ENCODE results near the gene TPRG1L.

Gene TPRG1L

DNA sequence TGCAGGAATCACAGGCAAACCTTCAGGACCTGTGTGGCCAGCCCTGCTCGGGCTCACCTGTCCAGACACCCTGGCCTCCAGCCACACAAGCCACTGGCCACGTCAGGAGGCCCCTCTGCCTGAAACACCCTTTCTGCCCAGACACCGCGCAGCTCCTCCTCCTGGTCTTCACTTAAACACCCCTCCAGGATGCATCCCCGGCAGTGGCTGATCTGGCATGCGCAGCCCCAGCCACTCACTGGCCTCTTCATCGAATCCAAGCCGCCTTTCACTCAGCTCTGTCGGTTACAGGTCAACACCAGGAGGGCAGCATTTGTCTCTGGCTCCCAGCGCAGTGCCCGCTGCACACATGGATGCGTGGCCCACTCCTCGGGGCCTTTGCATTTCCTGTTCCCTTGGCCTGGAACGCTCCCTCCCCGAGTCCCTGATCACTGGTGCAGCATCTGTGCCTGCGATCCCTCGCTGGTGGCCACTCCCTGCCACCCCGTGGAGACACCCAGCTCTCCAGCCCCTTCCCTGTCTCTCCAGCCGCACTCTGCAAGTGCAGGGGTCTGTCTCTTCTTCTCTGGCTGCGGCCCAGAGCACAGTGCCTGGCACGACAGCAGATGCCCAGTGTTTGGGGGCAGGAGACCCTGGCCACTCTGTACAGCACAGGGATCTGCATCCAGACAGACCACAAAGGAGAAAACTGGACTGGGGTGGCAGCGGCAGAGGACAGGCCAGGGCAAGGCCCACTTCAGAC, 9.4 kb downstream of the TPRG1L start:
- Histone ChIP-seq H3K27ac (ENCODE audit: low read depth, low read length, poor library complexity, severe bottlenecking) (no peak overlapping the region), H3K4me3 (ENCODE audit: low read depth, low read length, poor library complexity, severe bottlenecking) (no peak overlapping the region), H3F3A (ENCODE audit: insufficient read depth, low read length) (no peaks in the 10 kb centered on the region), H3K4me1 (ENCODE audit: insufficient read depth, low read length, severe bottlenecking) (peaks cover 10% of the 10 kb centered on the region), H3K36me3 (ENCODE audit: insufficient read depth, low read length) (peaks cover 67% of the 10 kb centered on the region), H4K20me1 (ENCODE audit: insufficient read depth, low read length) (no peaks in the 10 kb centered on the region), H3K9me2 (ENCODE audit: low read depth, low read length) (no peaks in the 10 kb centered on the region), H3K4me2 (ENCODE audit: low read length) (no peak overlapping the region), H3K27me3 (ENCODE audit: insufficient read depth, low read length) (no peaks in the 10 kb centered on the region), H2AFZ (ENCODE audit: low read length) (no peak overlapping the region), H3K79me2 (ENCODE audit: insufficient read depth, low read length) (no peaks in the 10 kb centered on the region), H3K9ac (ENCODE audit: low read length) (no peak overlapping the region), H3K9me3 (ENCODE audit: low read length) (no peaks in the 10 kb centered on the region)
- TF ChIP-seq EZH2 (IDR thresholded peaks at IDR 0.05; ENCODE audit: borderline replicate concordance, low read length) = no peak
- TF ChIP-seq, protein P1, sequence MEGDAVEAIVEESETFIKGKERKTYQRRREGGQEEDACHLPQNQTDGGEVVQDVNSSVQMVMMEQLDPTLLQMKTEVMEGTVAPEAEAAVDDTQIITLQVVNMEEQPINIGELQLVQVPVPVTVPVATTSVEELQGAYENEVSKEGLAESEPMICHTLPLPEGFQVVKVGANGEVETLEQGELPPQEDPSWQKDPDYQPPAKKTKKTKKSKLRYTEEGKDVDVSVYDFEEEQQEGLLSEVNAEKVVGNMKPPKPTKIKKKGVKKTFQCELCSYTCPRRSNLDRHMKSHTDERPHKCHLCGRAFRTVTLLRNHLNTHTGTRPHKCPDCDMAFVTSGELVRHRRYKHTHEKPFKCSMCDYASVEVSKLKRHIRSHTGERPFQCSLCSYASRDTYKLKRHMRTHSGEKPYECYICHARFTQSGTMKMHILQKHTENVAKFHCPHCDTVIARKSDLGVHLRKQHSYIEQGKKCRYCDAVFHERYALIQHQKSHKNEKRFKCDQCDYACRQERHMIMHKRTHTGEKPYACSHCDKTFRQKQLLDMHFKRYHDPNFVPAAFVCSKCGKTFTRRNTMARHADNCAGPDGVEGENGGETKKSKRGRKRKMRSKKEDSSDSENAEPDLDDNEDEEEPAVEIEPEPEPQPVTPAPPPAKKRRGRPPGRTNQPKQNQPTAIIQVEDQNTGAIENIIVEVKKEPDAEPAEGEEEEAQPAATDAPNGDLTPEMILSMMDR (IDR thresholded peaks at IDR 0.05; ENCODE audit: low read length) = no peak

DNA sequence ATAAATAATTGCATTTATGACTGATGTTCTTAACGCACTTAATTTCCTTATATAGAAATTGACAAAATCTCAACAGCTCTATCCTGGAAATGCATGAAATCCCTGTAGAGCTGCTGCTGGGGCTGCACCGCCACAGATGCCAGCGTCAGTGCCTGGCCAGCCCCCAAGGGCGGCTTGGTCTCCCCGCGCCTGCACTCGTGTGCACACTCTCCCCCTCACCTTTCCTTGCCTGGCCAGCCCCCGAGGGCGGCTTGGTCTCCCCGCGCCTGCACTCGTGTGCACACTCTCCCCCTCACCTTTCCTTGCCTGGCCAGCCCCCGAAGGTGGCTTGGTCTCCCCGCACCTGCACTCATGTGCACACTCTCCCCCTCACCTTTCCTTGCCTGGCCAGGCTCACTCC, 11.3 kb downstream of the TPRG1L start:
- TF ChIP-seq, protein P1 (IDR thresholded peaks at IDR 0.05; ENCODE audit: low read length) = no peak
- TF ChIP-seq EZH2 (IDR thresholded peaks at IDR 0.05; ENCODE audit: borderline replicate concordance, low read length) = no peak
- H3K27me3 ChIP-seq (ENCODE audit: insufficient read depth, low read length) = no peaks in the 10 kb centered on the region
- H3K9me3 ChIP-seq (ENCODE audit: low read length) = no peaks in the 10 kb centered on the region
- no peak overlapping the region for H2AFZ ChIP-seq (ENCODE audit: low read length)
- no peak overlapping the region for H3K27ac ChIP-seq (ENCODE audit: low read depth, low read length, poor library complexity, severe bottlenecking)
- H3K4me3 ChIP-seq (ENCODE audit: low read depth, low read length, poor library complexity, severe bottlenecking) = no peak overlapping the region
- H3K9me2 ChIP-seq (ENCODE audit: low read depth, low read length) = no peaks in the 10 kb centered on the region
- H3K79me2 ChIP-seq (ENCODE audit: insufficient read depth, low read length) = no peaks in the 10 kb centered on the region
- H3K9ac ChIP-seq (ENCODE audit: low read length) = no peak overlapping the region
- no peaks in the 10 kb centered on the region for H3F3A ChIP-seq (ENCODE audit: insufficient read depth, low read length)
- peaks cover 10% of the 10 kb centered on the region for H3K4me1 ChIP-seq (ENCODE audit: insufficient read depth, low read length, severe bottlenecking)
- peaks cover 58% of the 10 kb centered on the region for H3K36me3 ChIP-seq (ENCODE audit: insufficient read depth, low read length)
- no peaks in the 10 kb centered on the region for H4K20me1 ChIP-seq (ENCODE audit: insufficient read depth, low read length)
- H3K4me2 ChIP-seq (ENCODE audit: low read length) = no peak overlapping the region

DNA sequence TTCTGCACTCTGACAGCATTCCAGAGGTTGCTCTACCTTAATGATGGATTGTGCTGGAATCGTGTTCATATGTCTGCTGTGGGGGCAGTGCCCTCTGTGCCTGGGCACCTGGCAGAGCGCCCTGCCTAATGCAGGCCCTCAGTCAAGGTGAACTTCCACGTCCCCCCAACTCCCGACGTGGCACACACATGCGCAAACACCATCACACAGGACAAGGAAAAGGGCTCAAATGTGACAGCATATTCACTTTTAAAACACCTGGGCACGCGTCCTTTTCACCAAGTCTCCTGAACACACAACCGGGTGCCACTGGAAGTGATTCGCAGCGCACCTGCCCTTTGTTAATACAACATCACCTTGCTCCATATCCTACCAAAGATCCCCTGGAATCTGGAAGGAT, 11.7 kb downstream of the TPRG1L start:
- H3F3A ChIP-seq (ENCODE audit: insufficient read depth, low read length) = no peaks in the 10 kb centered on the region
- no peak overlapping the region for H2AFZ ChIP-seq (ENCODE audit: low read length)
- no peaks in the 10 kb centered on the region for H3K9me3 ChIP-seq (ENCODE audit: low read length)
- H3K4me3 ChIP-seq (ENCODE audit: low read depth, low read length, poor library complexity, severe bottlenecking) = no peak overlapping the region
- no peaks in the 10 kb centered on the region for H3K27me3 ChIP-seq (ENCODE audit: insufficient read depth, low read length)
- H3K27ac ChIP-seq (ENCODE audit: low read depth, low read length, poor library complexity, severe bottlenecking) = no peak overlapping the region
- no peaks in the 10 kb centered on the region for H3K9me2 ChIP-seq (ENCODE audit: low read depth, low read length)
- no peaks in the 10 kb centered on the region for H4K20me1 ChIP-seq (ENCODE audit: insufficient read depth, low read length)
- no peak overlapping the region for H3K4me2 ChIP-seq (ENCODE audit: low read length)
- peaks cover 58% of the 10 kb centered on the region for H3K36me3 ChIP-seq (ENCODE audit: insufficient read depth, low read length)
- TF ChIP-seq, protein P1 (IDR thresholded peaks at IDR 0.05; ENCODE audit: low read length) = no peak
- TF ChIP-seq EZH2 (IDR thresholded peaks at IDR 0.05; ENCODE audit: borderline replicate concordance, low read length) = no peak
- no peak overlapping the region for H3K9ac ChIP-seq (ENCODE audit: low read length)
- peaks cover 10% of the 10 kb centered on the region for H3K4me1 ChIP-seq (ENCODE audit: insufficient read depth, low read length, severe bottlenecking)
- H3K79me2 ChIP-seq (ENCODE audit: insufficient read depth, low read length) = no peaks in the 10 kb centered on the region

Data from OCI-LY1 (cell line).